Activated CD8-positive, alpha-beta T cell treated with anti-CD3 and anti-CD28 coated beads for 36 hours (primary cell): ENCODE measurements around the gene DNM3. TPM values are rescaled to one million over a fixed set of nuclear protein-coding genes. Genes with fewer than 3 reads are reported as not detected.

Source experiments
- ATAC-seq: fragments of 200-7000 bp; cut with Tn5 transposase; one replicate; pipeline ENCODE4 v1.10.0; 2021; ENCODE audit warnings: mild to moderate bottlenecking, moderate library complexity
- CTCF ChIA-PET: fragments of 350-600 bp; sonication (Branson Sonifier 250); formaldehyde crosslinking; loops from one replicate; lab custom pipeline; 2021; ENCODE audit warnings: antibody characterized with exemption; lab: Charles Lee
- POLR2A ChIA-PET: fragments of 350-600 bp; sonication (Branson Sonifier 250); formaldehyde crosslinking; loops from one replicate; lab custom pipeline; 2021; ENCODE audit warnings: antibody characterized with exemption; lab: Charles Lee
- DNase-seq: peaks from one replicate; pipeline ENCODE4 v3.0.0-alpha.2; 2020
- H3K27ac Mint-ChIP-seq: one replicate; pipeline ENCODE4 v1.8.0; 2021; ENCODE audit warnings: mild to moderate bottlenecking, mixed read lengths
- H3K27me3 Mint-ChIP-seq: one replicate; pipeline ENCODE4 v1.8.0; 2021; ENCODE audit warnings: mixed read lengths
- H3K36me3 Mint-ChIP-seq: one replicate; pipeline ENCODE4 v1.8.0; 2021; ENCODE audit warnings: low read depth, mixed read lengths
- H3K4me1 Mint-ChIP-seq: one replicate; pipeline ENCODE4 v1.8.0; 2021; ENCODE audit warnings: low read depth, mixed read lengths
- H3K4me3 Mint-ChIP-seq: one replicate; pipeline ENCODE4 v1.8.0; 2021; ENCODE audit warnings: mild to moderate bottlenecking, moderate library complexity, mixed read lengths
- H3K9me3 Mint-ChIP-seq: one replicate; pipeline ENCODE4 v1.8.0; 2021; ENCODE audit warnings: mixed read lengths
- CTCF ChIP-seq: fragments of 200-600 bp; IDR thresholded peaks from one replicate; pipeline ENCODE4 v1.8.0; 2022; ENCODE audit warnings: antibody characterized with exemption, mild to moderate bottlenecking
- intact Hi-C: fragments of 100-400 bp; cut with micrococcal nuclease; formaldehyde crosslinking; loops from one replicate; pipeline ENCODE4 v1.10.0; 2022
- total RNA-seq, 2 experiments: library from RNA; stranded (reverse); gene quantifications; one replicate each; pipeline ENCODE4 v1.2.3, GENCODE V29; 2021

DNM3 gene
- total RNA-seq, 2 experiments from 2014 or later = 0.58 to 1.1 TPM

GRCh38 chr1:172040466-172040865 is 199.2 kb downstream of the DNM3 start:
- H3K9me3 Mint-ChIP-seq = peaks cover 4% of the 10 kb centered on the region
- H3K36me3 Mint-ChIP-seq = peaks cover 3% of the 10 kb centered on the region
- no peak for DNase-seq
- no peak for ATAC-seq
- CTCF ChIA-PET = no interaction called here
- no peaks in the 10 kb centered on the region for H3K27me3 Mint-ChIP-seq
- peaks cover 8% of the 10 kb centered on the region for H3K4me1 Mint-ChIP-seq
- POLR2A ChIA-PET = no interaction called here
- TF ChIP-seq CTCF = no peak
- H3K4me3 Mint-ChIP-seq = no peak overlapping the region
- intact Hi-C loops = no loop called here
- no peak overlapping the region for H3K27ac Mint-ChIP-seq

GRCh38 chr1:172041102-172041501 is 199.8 kb downstream of the DNM3 start:
- CTCF ChIA-PET = no interaction called here
- H3K4me3 Mint-ChIP-seq = no peak overlapping the region

GRCh38 chr1:172041742-172042141 is 200.4 kb downstream of the DNM3 start:
- H3K27me3 Mint-ChIP-seq = no peaks in the 10 kb centered on the region
- no peak overlapping the region for H3K4me3 Mint-ChIP-seq
- CTCF ChIA-PET = no interaction called here
- ATAC-seq (no peak), DNase-seq (no peak)
- POLR2A ChIA-PET = interaction anchor here (0.9 kb wide), 1 partner anchor 75 kb away, joined by 3 read pairs; no protein-coding TSS in a partner anchor
- H3K4me1 Mint-ChIP-seq = peaks cover 8% of the 10 kb centered on the region
- no peak overlapping the region for H3K27ac Mint-ChIP-seq
- H3K36me3 Mint-ChIP-seq = peaks cover 3% of the 10 kb centered on the region
- peaks cover 4% of the 10 kb centered on the region for H3K9me3 Mint-ChIP-seq
- intact Hi-C loops = no loop called here
- TF ChIP-seq CTCF = no peak

More at GRCh38 chr1:172041102-172041501, 199.8 kb downstream of the DNM3 start:
- POLR2A ChIA-PET = interaction anchor here (0.9 kb wide), 1 partner anchor 75 kb away, joined by 3 read pairs; no protein-coding TSS in a partner anchor
- Mint-ChIP-seq H3K36me3 (peaks cover 3% of the 10 kb centered on the region), H3K4me1 (peaks cover 8% of the 10 kb centered on the region), H3K27ac (no peak overlapping the region), H3K9me3 (peaks cover 4% of the 10 kb centered on the region), H3K27me3 (no peaks in the 10 kb centered on the region)
- ATAC-seq (no peak), DNase-seq (no peak)
- no peak for TF ChIP-seq CTCF
- intact Hi-C loops = no loop called here

GRCh38 chr1:172043900-172044299 is 202.6 kb downstream of the DNM3 start:
- ChIA-PET POLR2A (no interaction called here), CTCF (interaction anchor here (0.9 kb wide), 2 partner anchors 10 to 41 kb away, joined by 4 to 7 read pairs; no protein-coding TSS in a partner anchor)
- no peak for DNase-seq
- no peaks in the 10 kb centered on the region for H3K27me3 Mint-ChIP-seq
- H3K4me1 Mint-ChIP-seq = peaks cover 8% of the 10 kb centered on the region
- ATAC-seq = no peak
- intact Hi-C loops = no loop called here
- H3K36me3 Mint-ChIP-seq = peaks cover 3% of the 10 kb centered on the region
- peaks cover 4% of the 10 kb centered on the region for H3K9me3 Mint-ChIP-seq
- no peak for TF ChIP-seq CTCF
- H3K4me3 Mint-ChIP-seq = no peak overlapping the region
- no peak overlapping the region for H3K27ac Mint-ChIP-seq

GRCh38 chr1:172051898-172052297 is 210.6 kb downstream of the DNM3 start:
- Mint-ChIP-seq H3K9me3 (no peaks in the 10 kb centered on the region), H3K4me3 (no peak overlapping the region), H3K27me3 (no peaks in the 10 kb centered on the region), H3K36me3 (no peaks in the 10 kb centered on the region), H3K27ac (no peak overlapping the region), H3K4me1 (no peaks in the 10 kb centered on the region)
- DNase-seq (no peak), ATAC-seq (no peak)
- CTCF ChIA-PET = interaction anchor here (1.0 kb wide), 1 partner anchor 66 kb away, joined by 5 read pairs; no protein-coding TSS in a partner anchor
- POLR2A ChIA-PET = no interaction called here
- no peak for TF ChIP-seq CTCF
- intact Hi-C loops = no loop called here
